Fibroblast of lung (primary cell): ENCODE results near the gene NRCAM. TPM values are rescaled to one million over a fixed set of nuclear protein-coding genes. Genes with fewer than 3 reads are reported as not detected.

ENCODE experiments used
- DNase-seq, 2 donors: peaks; one replicate each; pipeline versions ENCODE4 v3.0.0 to v3.0.0-alpha.2; 2010; ENCODE audit warnings: low read depth in 2 of 2
- H2AFZ ChIP-seq: 2 replicates; pipeline ENCODE4 v1.5.1; 2012; ENCODE audit warnings: low read length, control low read depth, inconsistent platforms
- H3K27ac ChIP-seq: 2 replicates; pipeline ENCODE4 v1.5.1; 2011; ENCODE audit warnings: low read length, control low read depth; ENCODE audit not compliant: insufficient read depth
- H3K27me3 ChIP-seq: 2 replicates; pipeline ENCODE4 v1.5.1; 2011; ENCODE audit warnings: mild to moderate bottlenecking, low read length; ENCODE audit not compliant: control insufficient read depth, insufficient read depth
- H3K36me3 ChIP-seq: 2 replicates; pipeline ENCODE4 v1.5.1; 2011; ENCODE audit warnings: low read length; ENCODE audit not compliant: control insufficient read depth, insufficient read depth
- H3K4me1 ChIP-seq: 2 replicates; pipeline ENCODE4 v1.5.1; 2011; ENCODE audit warnings: low read length; ENCODE audit not compliant: control insufficient read depth, insufficient read depth; ENCODE audit errors: extremely low read depth
- H3K4me2 ChIP-seq: 2 replicates; pipeline ENCODE4 v1.5.1; 2011; ENCODE audit warnings: low read length, control low read depth; ENCODE audit not compliant: insufficient read depth; ENCODE audit errors: extremely low read depth
- H3K4me3 ChIP-seq, 4 experiments: fragments of 200-600 bp in 1 of 4; sonication (generic) in 1 of 4; replicated peaks in 1 of 4; 2 replicates each; pipeline ENCODE4 v1.5.1; 2011 to 2016; ENCODE audit warnings: low read length in 4 of 4, low read depth in 3 of 4, mild to moderate bottlenecking in 3 of 4, control low read depth in 2 of 4, inconsistent platforms in 1 of 4, mixed read lengths in 1 of 4; ENCODE audit not compliant: insufficient read depth in 1 of 4; ENCODE audit errors: control extremely low read depth in 1 of 4
- H3K79me2 ChIP-seq: 2 replicates; pipeline ENCODE4 v1.5.1; 2012; ENCODE audit warnings: mild to moderate bottlenecking, low read length, inconsistent platforms; ENCODE audit not compliant: control insufficient read depth, insufficient read depth
- H3K9ac ChIP-seq: 2 replicates; pipeline ENCODE4 v1.5.1; 2011; ENCODE audit warnings: mild to moderate bottlenecking, low read length, control low read depth; ENCODE audit not compliant: insufficient read depth
- H3K9me3 ChIP-seq: 2 replicates; pipeline ENCODE4 v1.5.1; 2012; ENCODE audit warnings: low read depth, low read length; ENCODE audit not compliant: control insufficient read depth, insufficient read depth
- H4K20me1 ChIP-seq: 2 replicates; pipeline ENCODE4 v1.5.1; 2011; ENCODE audit warnings: low read length; ENCODE audit not compliant: control insufficient read depth, insufficient read depth; ENCODE audit errors: extremely low read depth
- CTCF ChIP-seq, 2 donors: IDR thresholded peaks in 1 of 2; conservative IDR thresholded peaks in 1 of 2; 1 replicate in 1 of 2; 2 replicates in 1 of 2; pipeline ENCODE4 v1.5.1; 2011 to 2012; ENCODE audit warnings: low read length in 2 of 2, control low read depth in 1 of 2, inconsistent platforms in 1 of 2, low read depth in 1 of 2, mild to moderate bottlenecking in 1 of 2
- EZH2 ChIP-seq: IDR thresholded peaks from 2 replicates; pipeline ENCODE4 v1.5.1; 2012; ENCODE audit warnings: low read length, control low read depth, mild to moderate bottlenecking; ENCODE audit errors: missing control alignments
- polyA plus RNA-seq, 2 donors: library from polyadenylated mRNA; depleted of rRNA in 1 of 2; stranded (reverse) in 1 of 2; unstranded in 1 of 2; fragments of >200 nt; gene quantifications; 2 replicates each; pipeline ENCODE4 v1.2.1, GENCODE V29; 2011 to 2012; ENCODE audit warnings: missing spikeins in 1 of 2
- total RNA-seq: library from RNA; depleted of rRNA; stranded (reverse); fragments of >200 nt; gene quantifications from 2 replicates; pipeline ENCODE4 v1.2.1, GENCODE V29; 2014

The NRCAM gene
- total and polyA plus RNA-seq, 2 donors (not counting 1 experiment from before 2014, with no cell fraction given) = 2.1 to 2.2 TPM

- Histone ChIP-seq H3K9ac (no peak overlapping the region), H3K36me3 (no peaks in the 10 kb centered on the region), H2AFZ (no peak overlapping the region), H3K79me2 (no peaks in the 10 kb centered on the region), H4K20me1 (no peaks in the 10 kb centered on the region), H3K4me1 (peaks cover 4% of the 10 kb centered on the region), H3K4me3 (no peak overlapping the region), H3K27me3 (no peaks in the 10 kb centered on the region), H3K9me3 (no peaks in the 10 kb centered on the region), H3K4me2 (no peak overlapping the region), H3K27ac (no peak overlapping the region)
- TF ChIP-seq EZH2 (no peak), CTCF (conservative IDR thresholded peaks at IDR 0.05 in 1 of 2, IDR thresholded peaks at IDR 0.05 in 1 of 2; ENCODE audit: low read depth in 1 of 2, low read length in 2 of 2) (no peak)
- DNase-seq = no peak
Observed at GRCh38 chr7:108145401-108145800, 310.8 kb downstream of the NRCAM start.

- TF ChIP-seq CTCF (conservative IDR thresholded peaks at IDR 0.05 in 1 of 2, IDR thresholded peaks at IDR 0.05 in 1 of 2; ENCODE audit: low read depth in 1 of 2, low read length in 2 of 2) = no peak
- TF ChIP-seq EZH2 = no peak
- no peaks in the 10 kb centered on the region for H4K20me1 ChIP-seq
- no peak overlapping the region for H3K9ac ChIP-seq
- H3K79me2 ChIP-seq = no peaks in the 10 kb centered on the region
- H2AFZ ChIP-seq = no peak overlapping the region
- H3K27me3 ChIP-seq = no peaks in the 10 kb centered on the region
- H3K9me3 ChIP-seq = no peaks in the 10 kb centered on the region
- no peak overlapping the region for H3K4me2 ChIP-seq
- H3K36me3 ChIP-seq = no peaks in the 10 kb centered on the region
- H3K27ac ChIP-seq = no peak overlapping the region
- H3K4me1 ChIP-seq = peaks cover 4% of the 10 kb centered on the region
- H3K4me3 ChIP-seq = no peak overlapping the region
- DNase-seq = no peak
Observed at GRCh38 chr7:108144931-108145330, 311.3 kb downstream of the NRCAM start.

- H4K20me1 ChIP-seq = no peaks in the 10 kb centered on the region
- no peaks in the 10 kb centered on the region for H3K79me2 ChIP-seq
- no peaks in the 10 kb centered on the region for H3K27me3 ChIP-seq
- H3K4me3 ChIP-seq = no peak overlapping the region
- no peak for DNase-seq
- H3K36me3 ChIP-seq = no peaks in the 10 kb centered on the region
- no peak overlapping the region for H3K4me2 ChIP-seq
- H3K9ac ChIP-seq = no peak overlapping the region
- TF ChIP-seq EZH2 (no peak), CTCF (conservative IDR thresholded peaks at IDR 0.05 in 1 of 2, IDR thresholded peaks at IDR 0.05 in 1 of 2; ENCODE audit: low read depth in 1 of 2, low read length in 2 of 2) (no peak)
- no peak overlapping the region for H2AFZ ChIP-seq
- H3K4me1 ChIP-seq = peaks cover 4% of the 10 kb centered on the region
- H3K9me3 ChIP-seq = no peaks in the 10 kb centered on the region
- no peak overlapping the region for H3K27ac ChIP-seq
Observed at GRCh38 chr7:108143658-108144420, 312.4 kb downstream of the NRCAM start.
